Stimulated activated CD4-positive, alpha-beta T cell treated with anti-CD3 and anti-CD28 coated beads, Interleukin-2, amount 100 ng/mL, for 4 hours (primary cell): ENCODE measurements around the gene ZBTB45.
"Not testable (repeated sequence)": the region's sequence is repeated elsewhere in the genome, so short reads cannot be mapped to it uniquely, and the experiment has no call there.

Source experiments
- DNase-seq: peaks from one replicate; pipeline ENCODE4 v3.0.0-alpha.2; 2020; ENCODE audit warnings: low read depth

The ZBTB45 gene

DNA sequence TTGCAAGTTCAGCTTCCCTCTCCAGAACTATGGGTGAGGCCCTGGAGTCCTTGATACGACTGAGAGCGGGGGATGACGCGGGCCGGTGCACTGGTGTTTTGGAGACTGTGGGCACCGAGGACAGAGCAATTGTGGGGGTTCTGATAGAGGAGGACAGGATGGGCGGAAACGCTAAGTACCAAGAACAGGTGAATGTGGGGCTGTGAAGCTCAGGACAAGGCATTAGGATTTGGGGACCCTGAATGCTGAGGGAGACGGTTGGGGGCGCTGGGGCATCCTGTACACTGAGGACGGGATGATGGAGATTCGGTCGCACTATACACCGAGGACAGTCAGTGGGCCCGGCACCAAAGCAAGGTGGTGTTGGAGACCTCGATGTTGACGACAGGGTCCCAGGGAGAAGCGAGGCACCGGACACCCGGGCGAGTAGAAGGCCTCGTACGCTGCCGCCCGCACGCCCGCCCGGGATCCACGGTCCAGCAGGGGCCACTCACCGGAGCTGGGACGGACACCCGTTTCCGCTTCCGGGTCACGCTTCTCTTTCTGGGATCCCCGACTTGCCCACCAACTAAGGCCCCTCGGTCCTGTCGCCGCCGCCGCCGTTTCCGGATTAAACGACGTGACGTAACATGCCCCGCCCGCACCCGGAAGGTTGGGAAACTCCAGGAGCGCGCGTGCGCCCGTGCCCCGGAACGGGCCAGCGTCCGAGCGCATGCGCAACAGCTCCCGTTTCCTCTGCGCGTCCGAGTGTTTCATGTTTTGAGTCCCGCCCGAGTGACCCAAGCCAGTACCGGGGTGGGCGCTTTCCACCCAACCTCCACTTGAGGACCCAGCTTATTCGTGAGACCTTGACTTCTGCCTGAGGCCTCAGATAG lies 35.1 kb upstream of the ZBTB45 start, which contains the start of gene CHMP2A:
TSS of gene CHMP2A (minus strand) at position 612 of the 875 bp plus-strand sequence. CDS start 893 bp downstream, outside the sequence.
- peak; percentile 96 for DNase-seq

DNA sequence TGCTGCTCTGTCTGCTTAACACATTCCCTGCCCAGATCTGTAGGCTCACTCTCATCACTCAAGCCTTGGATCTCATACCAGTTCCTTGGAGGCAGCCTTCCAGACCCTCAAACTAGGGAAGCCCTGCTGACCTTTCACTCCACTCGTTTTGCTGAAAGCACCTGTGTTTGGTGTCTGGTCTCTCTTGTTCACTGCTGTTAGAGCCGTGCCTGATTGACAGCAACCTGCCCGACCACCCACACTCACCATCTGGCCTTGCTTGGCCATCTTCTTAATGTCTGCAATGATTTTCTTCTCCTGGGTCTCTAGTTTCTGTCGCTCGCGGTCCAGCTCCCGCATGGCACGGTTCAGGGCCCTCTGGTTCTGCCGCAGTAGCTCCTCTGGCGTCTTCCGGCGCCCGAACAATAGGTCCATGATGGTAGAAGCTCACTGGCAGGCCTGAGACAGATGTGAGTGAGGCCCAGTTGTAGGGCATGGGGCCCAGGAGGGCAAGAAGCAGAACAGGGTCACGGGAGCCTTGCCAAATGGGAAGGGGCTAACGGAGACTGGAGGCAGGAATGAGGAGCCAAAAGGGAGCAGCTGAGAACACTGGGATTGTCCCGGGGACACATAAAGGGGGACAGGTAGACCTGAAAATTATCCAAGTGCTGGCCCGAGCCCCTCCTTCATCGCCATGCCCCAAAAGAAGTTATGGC lies 34.3 kb upstream of the ZBTB45 start:
- no peak for DNase-seq

DNA sequence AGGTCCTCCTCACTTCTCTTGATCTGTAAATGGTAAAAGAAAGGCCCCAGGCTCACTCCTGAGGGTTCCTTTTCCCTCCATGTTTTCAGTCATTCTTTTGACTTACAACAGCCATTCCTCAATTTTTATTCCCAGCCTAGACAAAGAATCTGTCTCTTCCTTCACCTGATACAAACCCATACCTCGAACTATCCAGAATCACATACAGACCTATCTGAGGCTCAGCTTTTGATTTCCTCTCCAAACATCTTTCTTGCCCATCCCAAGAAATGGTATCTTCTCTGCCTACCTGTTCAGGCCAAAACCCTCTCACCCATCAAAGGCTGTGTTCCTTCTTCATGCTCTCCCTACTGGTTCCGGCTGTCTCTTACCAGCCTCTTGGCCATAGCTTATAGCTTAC lies 33.0 kb upstream of the ZBTB45 start:
- DNase-seq: no peak

DNA sequence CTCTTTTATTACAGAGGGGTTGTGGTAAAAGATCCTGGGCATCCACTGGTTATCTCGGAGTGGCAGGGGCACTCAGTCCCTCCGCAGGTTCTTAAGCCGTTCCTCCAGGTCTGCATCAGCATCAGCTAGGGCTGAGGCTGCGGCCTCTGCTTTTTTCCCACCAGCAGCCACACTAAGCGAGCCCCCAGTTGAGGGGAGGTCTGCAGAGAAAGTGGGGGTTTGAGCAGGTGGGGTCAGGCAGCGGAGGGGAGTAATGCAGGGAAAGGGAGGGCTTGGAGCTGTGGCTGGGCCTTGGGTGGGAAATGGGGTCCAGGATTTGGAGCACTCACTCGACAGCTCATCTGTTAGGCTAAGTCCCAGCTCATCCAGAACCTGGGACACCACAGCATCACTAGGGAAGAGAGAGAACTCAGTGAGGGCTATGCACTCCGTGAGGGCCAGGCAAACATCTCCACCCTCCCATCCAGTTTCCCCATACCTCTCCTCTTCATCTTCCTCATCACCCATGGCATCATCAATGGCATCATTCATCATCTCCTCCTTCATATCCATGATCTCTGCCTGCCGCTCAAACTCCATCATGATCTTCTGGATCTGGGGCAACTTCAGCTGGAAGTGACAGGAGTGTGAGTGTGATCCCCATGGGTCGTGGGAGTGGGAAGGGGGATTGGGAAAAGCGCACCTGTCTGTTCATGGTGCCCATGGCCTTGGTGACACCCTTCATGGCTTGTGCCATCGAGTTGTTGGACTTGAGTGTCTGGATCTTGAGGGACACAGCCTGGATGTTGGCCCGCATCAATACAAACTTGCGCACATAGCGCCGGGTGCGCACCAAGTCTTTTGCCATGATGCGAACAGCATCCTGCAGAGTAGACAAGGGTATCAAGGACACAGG lies 32.2 kb upstream of the ZBTB45 start:
- DNase-seq: no peak

DNA sequence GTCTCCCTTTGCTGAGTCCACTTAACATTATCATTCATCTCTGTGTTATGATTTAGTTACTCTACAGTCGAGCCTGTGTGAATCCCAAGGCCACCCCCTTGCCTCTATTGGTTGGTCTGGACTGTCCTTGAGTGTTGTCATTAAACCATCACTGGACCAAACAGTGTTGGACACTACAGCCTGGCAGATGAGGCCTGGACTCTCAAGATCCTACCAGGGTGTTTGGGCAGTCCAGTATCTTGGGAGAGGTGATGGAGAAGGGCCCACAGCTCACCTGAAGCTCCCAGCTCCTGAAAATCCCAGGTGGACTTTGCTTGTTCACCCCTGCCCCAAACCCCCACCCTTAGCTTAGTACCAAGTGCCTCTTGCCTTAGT lies 31.5 kb upstream of the ZBTB45 start:
- no peak for DNase-seq

DNA sequence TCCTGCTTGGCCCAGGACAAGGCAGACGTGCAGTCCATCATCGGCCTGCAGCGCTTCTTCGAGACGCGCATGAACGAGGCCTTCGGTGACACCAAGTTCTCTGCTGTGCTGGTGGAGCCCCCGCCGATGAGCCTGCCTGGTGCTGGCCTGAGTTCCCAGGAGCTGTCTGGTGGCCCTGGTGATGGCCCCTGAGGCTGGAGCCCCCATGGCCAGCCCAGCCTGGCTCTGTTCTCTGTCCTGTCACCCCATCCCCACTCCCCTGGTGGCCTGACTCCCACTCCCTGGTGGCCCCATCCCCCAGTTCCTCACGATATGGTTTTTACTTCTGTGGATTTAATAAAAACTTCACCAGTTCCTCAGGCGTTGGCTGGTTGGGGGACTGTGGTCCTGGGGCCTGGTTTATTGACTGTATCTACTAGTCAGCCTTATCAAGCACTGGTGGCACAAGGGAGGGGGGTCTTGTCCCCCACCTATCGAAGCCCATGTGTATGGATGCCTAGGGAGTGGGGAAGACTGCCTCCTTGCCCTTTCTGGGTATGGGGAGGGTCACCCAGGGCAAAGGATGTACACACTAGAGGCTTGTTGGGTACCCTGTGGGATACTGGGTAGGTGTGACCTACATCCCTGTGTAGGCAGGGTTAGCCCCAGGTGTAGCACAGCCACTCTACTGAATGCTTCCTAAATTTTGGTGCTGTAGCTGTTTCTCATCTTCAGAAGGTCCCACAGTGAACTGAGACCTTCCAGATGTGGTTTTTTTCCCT lies 30.9 kb upstream of the ZBTB45 start:
- DNase-seq: no peak

DNA sequence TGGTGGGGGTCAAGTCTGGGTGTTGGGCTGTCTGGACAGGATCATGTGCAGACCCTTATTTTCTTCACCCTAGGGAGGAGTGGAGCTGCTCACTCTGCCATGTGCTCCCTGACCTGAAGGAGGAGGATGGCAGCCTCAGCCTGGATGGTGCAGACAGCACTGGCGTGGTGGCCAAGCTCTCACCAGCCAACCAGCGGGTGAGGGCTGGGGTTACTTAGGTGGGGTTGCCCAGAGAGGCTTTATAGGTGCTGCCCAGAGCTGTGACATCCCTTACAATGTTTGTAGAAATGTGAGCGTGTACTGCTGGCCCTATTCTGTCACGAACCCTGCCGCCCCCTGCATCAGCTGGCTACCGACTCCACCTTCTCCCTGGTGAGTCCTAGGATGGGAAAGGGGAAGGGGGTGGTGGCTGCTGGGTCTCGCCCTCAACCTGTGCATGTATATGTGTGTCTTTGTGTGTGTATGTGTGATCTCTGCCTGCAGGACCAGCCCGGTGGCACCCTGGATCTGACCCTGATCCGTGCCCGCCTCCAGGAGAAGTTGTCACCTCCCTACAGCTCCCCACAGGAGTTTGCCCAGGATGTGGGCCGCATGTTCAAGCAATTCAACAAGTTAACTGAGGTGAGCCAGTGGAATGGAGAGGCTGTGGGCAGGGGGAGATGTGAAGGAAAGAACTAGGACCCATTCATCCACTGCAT lies 30.2 kb upstream of the ZBTB45 start:
- DNase-seq: no peak

DNA sequence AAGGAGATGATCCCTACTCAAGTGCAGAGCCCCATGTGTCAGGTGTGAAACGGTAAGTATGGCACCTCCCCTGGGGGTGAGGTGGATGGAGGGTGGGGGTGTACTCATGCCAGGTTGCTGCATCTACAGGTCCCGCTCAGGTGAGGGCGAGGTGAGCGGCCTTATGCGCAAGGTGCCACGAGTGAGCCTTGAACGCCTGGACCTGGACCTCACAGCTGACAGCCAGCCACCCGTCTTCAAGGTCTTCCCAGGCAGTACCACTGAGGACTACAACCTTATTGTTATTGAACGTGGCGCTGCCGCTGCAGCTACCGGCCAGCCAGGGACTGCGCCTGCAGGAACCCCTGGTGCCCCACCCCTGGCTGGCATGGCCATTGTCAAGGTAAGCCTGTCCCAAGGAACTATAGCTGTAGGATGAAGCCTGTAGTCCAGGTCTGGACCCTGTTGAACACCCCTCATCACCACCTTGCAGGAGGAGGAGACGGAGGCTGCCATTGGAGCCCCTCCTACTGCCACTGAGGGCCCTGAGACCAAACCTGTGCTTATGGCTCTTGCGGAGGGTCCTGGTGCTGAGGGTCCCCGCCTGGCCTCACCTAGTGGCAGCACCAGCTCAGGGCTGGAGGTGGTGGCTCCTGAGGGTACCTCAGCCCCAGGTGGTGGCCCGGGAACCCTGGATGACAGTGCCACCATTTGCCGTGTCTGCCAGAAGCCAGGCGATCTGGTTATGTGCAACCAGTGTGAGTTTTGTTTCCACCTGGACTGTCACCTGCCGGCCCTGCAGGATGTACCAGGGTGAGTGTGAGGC lies 29.5 kb upstream of the ZBTB45 start:
- DNase-seq: no peak

DNA sequence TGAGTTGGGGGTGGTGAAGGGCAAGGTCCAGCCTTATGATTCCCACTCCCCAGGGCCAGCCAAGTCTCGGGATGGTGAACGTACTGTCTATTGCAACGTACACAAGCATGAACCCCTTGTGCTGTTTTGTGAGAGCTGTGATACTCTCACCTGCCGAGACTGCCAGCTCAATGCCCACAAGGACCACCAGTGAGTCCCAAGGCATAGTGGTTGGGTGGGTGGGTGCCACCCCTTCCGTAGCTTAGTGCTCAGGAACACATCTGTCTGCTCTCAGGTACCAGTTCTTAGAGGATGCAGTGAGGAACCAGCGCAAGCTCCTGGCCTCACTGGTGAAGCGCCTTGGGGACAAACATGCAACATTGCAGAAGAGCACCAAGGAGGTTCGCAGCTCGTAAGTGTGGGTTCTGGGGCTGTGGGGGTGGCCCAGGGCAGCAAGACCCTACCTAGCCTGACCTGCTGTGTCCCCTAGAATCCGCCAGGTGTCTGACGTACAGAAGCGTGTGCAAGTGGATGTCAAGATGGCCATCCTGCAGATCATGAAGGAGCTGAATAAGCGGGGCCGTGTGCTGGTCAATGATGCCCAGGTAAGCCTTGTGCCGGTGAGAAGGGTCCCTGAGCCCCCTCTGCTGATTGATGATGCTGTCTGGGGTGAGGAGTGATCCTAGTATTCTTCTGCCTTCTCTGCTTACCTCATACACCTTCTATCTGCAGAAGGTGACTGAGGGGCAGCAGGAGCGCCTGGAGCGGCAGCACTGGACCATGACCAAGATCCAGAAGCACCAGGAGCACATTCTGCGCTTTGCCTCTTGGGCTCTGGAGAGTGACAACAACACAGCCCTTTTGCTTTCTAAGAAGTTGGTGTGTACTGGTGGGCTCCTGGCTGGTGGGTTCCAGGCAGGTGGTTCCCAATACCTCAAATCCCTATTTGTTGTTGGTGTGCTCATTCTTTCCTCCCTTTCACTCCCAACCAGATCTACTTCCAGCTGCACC lies 28.0 kb upstream of the ZBTB45 start:
- no peak for DNase-seq

DNA sequence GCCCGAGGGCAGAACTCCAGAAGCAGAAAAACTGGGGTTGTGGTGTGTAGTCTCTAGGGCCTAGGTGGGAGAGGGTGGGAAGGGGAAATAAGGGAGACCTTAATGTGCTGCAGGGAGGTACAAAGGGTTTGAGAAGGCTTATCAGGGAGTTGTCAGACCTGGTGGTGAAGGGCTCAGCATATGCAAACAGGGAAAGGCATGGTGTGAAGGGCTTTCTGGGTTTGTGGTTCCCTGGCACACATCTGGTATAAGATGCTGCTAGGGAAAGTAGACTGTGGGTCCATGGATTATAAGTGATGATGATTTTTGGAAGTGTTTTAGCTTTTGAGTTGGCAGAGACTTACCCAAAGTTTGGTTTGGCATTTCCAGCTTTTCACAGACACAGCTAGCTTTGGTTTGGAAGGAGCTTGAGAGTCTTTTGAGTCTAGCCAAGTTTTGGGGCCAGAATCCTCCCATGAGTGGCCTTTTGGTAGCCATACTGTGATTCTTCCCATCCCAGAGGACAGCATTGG lies 26.5 kb upstream of the ZBTB45 start:
- no peak for DNase-seq

DNA sequence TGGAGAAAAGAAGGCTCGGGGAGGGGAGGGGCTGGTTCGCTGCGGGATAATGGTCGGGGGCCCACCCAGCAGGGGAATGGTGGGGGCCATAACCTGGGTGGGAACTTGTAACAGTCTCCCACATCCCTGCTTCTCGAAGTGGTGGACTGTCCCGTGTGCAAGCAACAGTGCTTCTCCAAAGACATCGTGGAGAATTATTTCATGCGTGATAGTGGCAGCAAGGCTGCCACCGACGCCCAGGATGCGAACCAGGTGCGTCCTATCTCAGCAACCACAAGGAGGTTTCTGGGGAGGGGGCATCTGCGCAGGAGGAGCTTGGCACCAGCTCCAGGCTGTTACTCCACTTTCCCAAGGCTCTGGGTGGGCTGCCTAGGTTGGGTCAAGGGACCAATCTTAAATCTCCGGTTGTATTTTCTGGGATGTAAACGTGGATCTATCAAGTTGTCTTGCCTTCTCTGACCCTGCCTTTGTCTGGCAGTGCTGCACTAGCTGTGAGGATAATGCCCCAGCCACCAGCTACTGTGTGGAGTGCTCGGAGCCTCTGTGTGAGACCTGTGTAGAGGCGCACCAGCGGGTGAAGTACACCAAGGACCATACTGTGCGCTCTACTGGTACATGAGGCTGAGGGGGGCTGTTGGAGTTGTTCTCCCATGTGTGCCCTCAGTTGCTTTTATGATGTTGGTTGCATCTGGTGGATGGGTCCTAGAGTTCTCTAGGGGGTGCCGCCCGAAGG lies 25.8 kb upstream of the ZBTB45 start:
- no peak for DNase-seq

DNA sequence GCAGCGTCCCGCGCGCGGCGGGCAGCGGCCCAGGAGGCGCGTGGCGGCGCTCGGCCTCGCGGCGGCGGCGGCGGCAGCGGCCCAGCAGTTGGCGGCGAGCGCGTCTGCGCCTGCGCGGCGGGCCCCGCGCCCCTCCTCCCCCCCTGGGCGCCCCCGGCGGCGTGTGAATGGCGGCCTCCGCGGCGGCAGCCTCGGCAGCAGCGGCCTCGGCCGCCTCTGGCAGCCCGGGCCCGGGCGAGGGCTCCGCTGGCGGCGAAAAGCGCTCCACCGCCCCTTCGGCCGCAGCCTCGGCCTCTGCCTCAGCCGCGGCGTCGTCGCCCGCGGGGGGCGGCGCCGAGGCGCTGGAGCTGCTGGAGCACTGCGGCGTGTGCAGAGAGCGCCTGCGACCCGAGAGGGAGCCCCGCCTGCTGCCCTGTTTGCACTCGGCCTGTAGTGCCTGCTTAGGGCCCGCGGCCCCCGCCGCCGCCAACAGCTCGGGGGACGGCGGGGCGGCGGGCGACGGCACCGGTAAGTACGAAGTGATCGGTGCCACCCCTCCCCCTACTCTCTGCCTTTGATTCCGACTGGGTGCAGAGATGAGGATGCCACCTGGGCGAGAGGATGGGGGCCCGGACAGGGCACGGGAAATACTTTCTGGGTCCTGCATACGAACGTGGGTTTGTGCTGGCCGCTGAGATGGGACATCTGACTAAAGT lies 25.1 kb upstream of the ZBTB45 start:
- DNase-seq: peak; percentile 68

DNA sequence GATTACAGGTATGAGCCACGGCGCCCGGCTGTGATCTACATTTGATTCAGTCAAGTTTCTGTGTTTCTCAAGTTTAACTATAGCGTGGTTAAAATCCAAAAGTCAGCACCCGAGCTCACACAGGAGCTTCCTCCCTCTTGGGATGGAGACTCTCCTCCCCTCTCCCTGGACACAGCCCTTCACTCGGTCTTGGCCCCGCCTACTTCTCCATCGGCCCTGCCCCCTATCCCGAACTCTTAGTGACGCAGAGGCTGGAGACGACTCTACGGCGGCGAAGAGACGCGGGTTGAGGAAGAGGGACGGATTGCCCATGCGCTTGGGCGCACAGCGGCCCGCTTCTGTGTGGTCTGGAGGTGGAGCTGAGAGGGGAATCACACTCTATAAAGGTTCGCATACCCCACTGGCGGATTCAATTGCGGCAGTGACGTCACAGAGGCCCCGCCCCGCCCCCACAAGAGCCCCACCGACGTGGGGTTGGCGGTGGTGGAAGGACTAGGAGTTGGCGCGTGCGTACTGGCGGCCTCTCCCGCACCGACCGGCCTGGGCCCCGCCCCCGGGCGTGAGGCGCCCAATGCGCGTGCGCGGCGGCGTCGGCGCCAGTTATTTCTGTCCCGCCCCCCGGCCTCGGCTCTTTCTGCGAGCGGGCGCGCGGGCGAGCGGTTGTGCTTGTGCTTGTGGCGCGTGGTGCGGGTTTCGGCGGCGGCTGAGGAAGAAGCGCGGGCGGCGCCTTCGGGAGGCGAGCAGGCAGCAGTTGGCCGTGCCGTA lies 24.4 kb upstream of the ZBTB45 start, which contains the start of gene TRIM28:
TSS of gene TRIM28 (plus strand) at position 239 of the 765 bp plus-strand sequence. CDS start 694 bp downstream, outside the sequence.
- peak; percentile 100 for DNase-seq

DNA sequence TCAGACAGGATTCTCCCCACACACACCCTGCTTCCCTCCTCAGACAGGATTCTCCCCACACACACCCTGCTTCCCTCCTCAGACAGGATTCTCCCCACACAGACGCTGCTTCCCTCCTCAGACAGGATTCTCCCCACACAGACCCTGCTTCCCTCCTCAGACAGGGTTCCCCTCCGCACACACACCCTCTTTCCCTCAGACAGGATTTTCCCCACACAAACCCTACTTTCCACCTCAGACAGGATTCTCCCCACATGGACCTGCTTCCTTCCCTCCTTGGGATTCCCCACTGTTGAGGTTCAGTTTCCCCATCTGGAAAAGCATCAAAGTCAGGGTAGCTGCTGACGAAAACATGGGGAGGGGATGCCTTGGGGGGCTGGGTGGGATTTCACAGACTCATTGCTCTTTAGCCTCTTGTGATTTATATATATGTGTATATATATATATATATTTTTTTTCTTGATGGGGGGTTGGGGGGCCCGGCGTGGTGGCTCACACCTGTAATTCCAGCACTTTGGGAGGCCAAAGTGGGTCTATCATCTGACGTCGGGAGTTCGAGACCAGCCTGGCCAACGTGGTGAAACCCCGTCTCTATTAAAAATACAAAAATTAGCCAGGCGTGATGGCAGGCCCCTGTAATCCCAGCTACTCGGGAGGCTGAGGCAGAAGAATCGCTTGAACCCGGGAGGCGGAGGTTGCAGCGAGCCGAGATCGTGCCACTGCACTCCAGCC lies 23.2 kb upstream of the ZBTB45 start:
- DNase-seq: not testable (repeated sequence)

DNA sequence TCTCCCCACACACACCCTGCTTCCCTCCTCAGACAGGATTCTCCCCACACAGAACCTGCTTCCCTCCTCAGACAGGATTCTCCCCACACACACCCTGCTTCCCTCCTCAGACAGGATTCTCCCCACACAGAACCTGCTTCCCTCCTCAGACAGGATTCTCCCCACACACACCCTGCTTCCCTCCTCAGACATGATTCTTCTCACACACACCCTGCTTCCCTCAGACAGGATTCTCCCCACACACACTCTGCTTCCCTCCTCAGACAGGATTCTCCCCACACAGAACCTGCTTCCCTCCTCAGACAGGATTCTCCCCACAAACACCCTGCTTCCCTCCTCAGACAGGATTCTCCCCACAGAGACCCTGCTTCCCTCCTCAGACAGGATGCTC lies 19.6 kb upstream of the ZBTB45 start:
- not testable (repeated sequence) for DNase-seq
